ENCODE measurements around the gene LEMD1.
"Not testable (repeated sequence)": the region's sequence is repeated elsewhere in the genome, so short reads cannot be mapped to it uniquely, and the experiment has no call there.

The LEMD1 gene

GRCh38 chr1:205435578-205436573, 14.0 kb upstream of the LEMD1 start:
- Histone ChIP-seq H3K27me3 (ENCODE audit: insufficient read depth, low read length) (no peaks in the 10 kb centered on the region), H3K14ac (ENCODE audit: low read length) (no peak overlapping the region), H3K79me1 (ENCODE audit: low read length) (peaks cover 2% of the 10 kb centered on the region), H3K4me2 (ENCODE audit: low read length) (no peak overlapping the region), H4K12ac (ENCODE audit: low read depth, low read length) (no peak overlapping the region), H3K27ac (ENCODE audit: low read depth, low read length) (no peak overlapping the region), H4K91ac (ENCODE audit: low read depth, low read length) (no peak overlapping the region), H2AFZ (ENCODE audit: insufficient read depth, low read length, poor library complexity) (no peak overlapping the region), H2BK5ac (ENCODE audit: low read depth, low read length, poor library complexity) (no peak overlapping the region), H3K4me3 (ENCODE audit: low read depth, low read length) (no peak overlapping the region), H4K8ac (ENCODE audit: low read depth, low read length) (no peak overlapping the region), H2AK5ac (ENCODE audit: low read length) (no peak overlapping the region), H3K4ac (ENCODE audit: low read depth, low read length) (no peak overlapping the region), H3K4me1 (ENCODE audit: control insufficient read depth in 1 of 2, insufficient read depth in 2 of 2, low read length in 2 of 2) (peaks cover 10% of the 10 kb centered on the region in 2 experiments), H3K23ac (ENCODE audit: low read length) (no peak overlapping the region), H3K9me3 (ENCODE audit: insufficient read depth, low read depth, low read length) (no peaks in the 10 kb centered on the region), H3K36me3 (ENCODE audit: control insufficient read depth in 1 of 2, insufficient read depth in 2 of 2, low read length in 2 of 2) (peaks cover 0 to 6% of the 10 kb centered on the region in 2 experiments), H3K18ac (ENCODE audit: low read length) (no peak overlapping the region), H2BK120ac (ENCODE audit: insufficient read depth, low read length, poor library complexity) (no peak overlapping the region), H3K79me2 (ENCODE audit: control insufficient read depth, insufficient read depth, low read length, poor library complexity) (no peaks in the 10 kb centered on the region), H3K9ac (ENCODE audit: low read length) (no peak overlapping the region), H2BK12ac (ENCODE audit: low read length) (no peak overlapping the region)
- no peak for DNase-seq
- no CpG with 5 or more reads among the region's 11 CpGs for WGBS (ENCODE audit: extremely low coverage, insufficient coverage, insufficient read length)

- H4K91ac ChIP-seq (ENCODE audit: low read depth, low read length), result no peak overlapping the region
- H2BK120ac ChIP-seq (ENCODE audit: insufficient read depth, low read length, poor library complexity), result no peak overlapping the region
- no peak overlapping the region for H2AFZ ChIP-seq (ENCODE audit: insufficient read depth, low read length, poor library complexity)
- H3K4me1 ChIP-seq (ENCODE audit: control insufficient read depth in 1 of 2, insufficient read depth in 2 of 2, low read length in 2 of 2), result peaks cover 3% of the 10 kb centered on the region in 2 experiments
- H3K14ac ChIP-seq (ENCODE audit: low read length), result no peak overlapping the region
- H3K4ac ChIP-seq (ENCODE audit: low read depth, low read length), result no peak overlapping the region
- no peak overlapping the region for H3K27ac ChIP-seq (ENCODE audit: low read depth, low read length)
- H3K79me1 ChIP-seq (ENCODE audit: low read length), result no peaks in the 10 kb centered on the region
- H3K4me3 ChIP-seq (ENCODE audit: low read depth, low read length), result no peak overlapping the region
- no CpG with 5 or more reads among the region's 6 CpGs for WGBS (ENCODE audit: extremely low coverage, insufficient coverage, insufficient read length)
- H4K12ac ChIP-seq (ENCODE audit: low read depth, low read length), result no peak overlapping the region
- H3K9me3 ChIP-seq (ENCODE audit: insufficient read depth, low read depth, low read length), result no peaks in the 10 kb centered on the region
- no peak overlapping the region for H2AK5ac ChIP-seq (ENCODE audit: low read length)
- no peaks in the 10 kb centered on the region for H3K27me3 ChIP-seq (ENCODE audit: insufficient read depth, low read length)
- no peak overlapping the region for H3K18ac ChIP-seq (ENCODE audit: low read length)
- no peak overlapping the region for H3K9ac ChIP-seq (ENCODE audit: low read length)
- no peak overlapping the region for H4K8ac ChIP-seq (ENCODE audit: low read depth, low read length)
- H3K4me2 ChIP-seq (ENCODE audit: low read length), result no peak overlapping the region
- no peaks in the 10 kb centered on the region for H3K79me2 ChIP-seq (ENCODE audit: control insufficient read depth, insufficient read depth, low read length, poor library complexity)
- H2BK12ac ChIP-seq (ENCODE audit: low read length), result no peak overlapping the region
- no peak for DNase-seq
- H3K23ac ChIP-seq (ENCODE audit: low read length), result no peak overlapping the region
- H2BK5ac ChIP-seq (ENCODE audit: low read depth, low read length, poor library complexity), result no peak overlapping the region
- H3K36me3 ChIP-seq (ENCODE audit: control insufficient read depth in 1 of 2, insufficient read depth in 2 of 2, low read length in 2 of 2), result peaks cover 0 to 2% of the 10 kb centered on the region in 2 experiments
These were observed 12.9 kb upstream of the LEMD1 start for GRCh38 chr1:205434738-205435137.

- H3K36me3 ChIP-seq (ENCODE audit: control insufficient read depth in 1 of 2, insufficient read depth in 2 of 2, low read length in 2 of 2); H3K9me3 ChIP-seq (ENCODE audit: insufficient read depth, low read depth, low read length); H3K79me2 ChIP-seq (ENCODE audit: control insufficient read depth, insufficient read depth, low read length, poor library complexity); H3K27ac ChIP-seq (ENCODE audit: low read depth, low read length); H3K18ac ChIP-seq (ENCODE audit: low read length); H3K4me1 ChIP-seq (ENCODE audit: control insufficient read depth in 1 of 2, insufficient read depth in 2 of 2, low read length in 2 of 2); H4K91ac ChIP-seq (ENCODE audit: low read depth, low read length); H3K9ac ChIP-seq (ENCODE audit: low read length); H3K4ac ChIP-seq (ENCODE audit: low read depth, low read length); H3K23ac ChIP-seq (ENCODE audit: low read length); H2BK120ac ChIP-seq (ENCODE audit: insufficient read depth, low read length, poor library complexity); DNase-seq; H3K79me1 ChIP-seq (ENCODE audit: low read length); H3K14ac ChIP-seq (ENCODE audit: low read length); H2AFZ ChIP-seq (ENCODE audit: insufficient read depth, low read length, poor library complexity); H3K4me2 ChIP-seq (ENCODE audit: low read length); H4K12ac ChIP-seq (ENCODE audit: low read depth, low read length); H4K8ac ChIP-seq (ENCODE audit: low read depth, low read length); H2BK5ac ChIP-seq (ENCODE audit: low read depth, low read length, poor library complexity); H2AK5ac ChIP-seq (ENCODE audit: low read length); H2BK12ac ChIP-seq (ENCODE audit: low read length); H3K4me3 ChIP-seq (ENCODE audit: low read depth, low read length); H3K27me3 ChIP-seq (ENCODE audit: insufficient read depth, low read length): not testable (repeated sequence)
- no CpG with 5 or more reads among the region's 1 CpG for WGBS (ENCODE audit: extremely low coverage, insufficient coverage, insufficient read length)
These were observed 10.8 kb upstream of the LEMD1 start for GRCh38 chr1:205432692-205433091.

GRCh38 chr1:205432116-205432515, 10.3 kb upstream of the LEMD1 start:
- Histone ChIP-seq H3K36me3 (ENCODE audit: control insufficient read depth in 1 of 2, insufficient read depth in 2 of 2, low read length in 2 of 2) (no peaks in the 10 kb centered on the region), H2AFZ (ENCODE audit: insufficient read depth, low read length, poor library complexity) (no peak overlapping the region), H3K27me3 (ENCODE audit: insufficient read depth, low read length) (no peaks in the 10 kb centered on the region), H3K9ac (ENCODE audit: low read length) (no peak overlapping the region), H2BK5ac (ENCODE audit: low read depth, low read length, poor library complexity) (no peak overlapping the region), H2BK120ac (ENCODE audit: insufficient read depth, low read length, poor library complexity) (no peak overlapping the region), H3K4me2 (ENCODE audit: low read length) (no peak overlapping the region), H3K4me3 (ENCODE audit: low read depth, low read length) (no peak overlapping the region), H3K23ac (ENCODE audit: low read length) (no peak overlapping the region), H3K4me1 (ENCODE audit: control insufficient read depth in 1 of 2, insufficient read depth in 2 of 2, low read length in 2 of 2) (peaks cover 3% of the 10 kb centered on the region in 2 experiments), H3K79me2 (ENCODE audit: control insufficient read depth, insufficient read depth, low read length, poor library complexity) (no peaks in the 10 kb centered on the region), H4K8ac (ENCODE audit: low read depth, low read length) (no peak overlapping the region), H4K12ac (ENCODE audit: low read depth, low read length) (no peak overlapping the region), H3K79me1 (ENCODE audit: low read length) (no peaks in the 10 kb centered on the region), H3K27ac (ENCODE audit: low read depth, low read length) (no peak overlapping the region), H3K9me3 (ENCODE audit: insufficient read depth, low read depth, low read length) (no peaks in the 10 kb centered on the region), H2AK5ac (ENCODE audit: low read length) (no peak overlapping the region), H2BK12ac (ENCODE audit: low read length) (no peak overlapping the region), H3K18ac (ENCODE audit: low read length) (no peak overlapping the region), H4K91ac (ENCODE audit: low read depth, low read length) (no peak overlapping the region), H3K4ac (ENCODE audit: low read depth, low read length) (no peak overlapping the region), H3K14ac (ENCODE audit: low read length) (no peak overlapping the region)
- DNase-seq, result no peak
- no CpG with 5 or more reads among the region's 2 CpGs for WGBS (ENCODE audit: extremely low coverage, insufficient coverage, insufficient read length)

Data from trophoblast cell (in vitro differentiated cells and primary cell).